NOMO-1 (cell line): Measurements from ENCODE around the gene SUFU.
A peak's percentile ranks its signal among the peaks of the same experiment; 100 is the strongest.

ENCODE experiments used
- DNase-seq, 2 experiments: peaks; one replicate each; lab custom pipeline; 2025; ENCODE audit not compliant: unreplicated experiment in 2 of 2; lab: John Stamatoyannopoulos, UW

The SUFU gene

DNA sequence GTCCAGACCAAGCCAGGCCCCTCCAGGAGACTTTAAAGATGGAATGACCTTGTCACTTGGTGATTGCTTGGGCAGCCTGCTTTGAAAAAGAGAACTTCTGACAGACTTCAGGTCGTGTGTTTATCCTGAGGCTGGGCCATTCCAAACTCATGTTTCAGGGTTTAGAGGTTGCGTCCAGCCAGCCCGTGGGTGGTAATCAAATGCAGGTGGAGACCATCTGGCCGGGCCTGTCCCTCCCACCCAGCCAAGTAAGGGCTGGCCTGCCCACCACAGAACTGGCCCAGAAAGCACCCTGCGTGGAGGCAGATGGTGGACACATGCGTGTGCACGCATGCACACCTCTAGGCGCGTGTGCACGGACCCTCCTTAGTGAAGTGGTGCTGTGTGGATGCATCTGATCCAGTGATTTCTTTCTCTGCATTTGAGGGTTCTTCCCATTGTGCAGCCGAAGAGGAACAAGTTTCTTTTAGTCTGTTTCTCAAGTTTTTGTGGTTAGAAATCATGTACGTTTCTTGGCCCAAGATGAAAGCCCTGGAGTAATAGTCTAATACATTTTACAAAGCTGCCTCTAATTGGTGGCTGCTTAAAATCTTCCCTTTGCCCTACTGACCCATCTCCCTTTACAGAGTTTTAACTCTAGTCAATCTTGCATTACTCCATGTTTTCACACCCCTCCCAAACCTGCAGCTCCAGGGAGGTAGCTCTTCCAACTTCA, 43.0 kb downstream of the SUFU start:
- DNase-seq = peak; percentile 54 to 73

DNA sequence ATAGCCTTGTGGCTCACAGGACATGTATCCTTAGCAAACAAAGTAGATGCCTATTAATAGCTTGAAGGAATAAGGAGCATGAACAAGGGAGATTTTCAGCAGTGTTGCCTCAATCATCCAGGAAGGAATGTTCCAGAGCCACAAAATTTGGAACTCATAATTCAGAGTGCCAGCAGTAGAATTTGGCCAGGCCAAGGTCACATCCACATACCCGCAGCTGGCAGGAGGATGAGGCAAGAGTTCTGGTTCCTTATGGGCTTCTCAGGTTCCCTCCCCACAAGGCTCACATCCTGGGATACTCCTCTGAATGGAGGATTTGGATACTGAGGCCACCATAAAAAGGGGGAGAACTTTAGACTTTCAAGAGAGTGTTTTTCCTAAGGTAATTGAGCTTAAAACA, 45.8 kb downstream of the SUFU start:
- no peak for DNase-seq

DNA sequence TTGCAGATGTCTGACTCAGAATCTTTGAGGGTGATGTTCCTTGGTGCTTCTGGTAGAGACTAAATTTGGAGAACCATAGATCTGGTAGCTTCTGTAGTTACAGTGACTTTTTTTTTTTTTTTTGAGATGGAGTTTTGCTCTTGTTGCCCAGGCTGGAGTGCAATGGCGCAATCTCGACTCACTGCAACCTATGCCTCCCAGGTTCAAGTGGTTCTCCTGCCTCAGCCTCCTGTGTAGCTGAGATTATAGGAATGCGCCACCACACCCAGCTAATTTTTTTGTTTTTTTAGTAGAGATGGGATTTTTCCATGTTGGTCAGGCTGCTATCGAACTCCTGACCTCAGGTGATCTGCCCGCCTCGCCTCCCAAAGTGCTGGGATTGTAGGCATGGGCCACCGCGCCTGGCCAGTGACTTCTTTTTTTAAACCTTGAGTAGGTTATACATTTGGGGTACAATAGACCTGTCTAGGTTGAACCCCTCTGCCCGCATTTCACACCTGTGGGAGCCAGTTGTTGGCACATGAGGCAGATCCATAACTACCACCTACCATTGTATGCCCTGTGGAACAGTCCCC, 47.0 kb downstream of the SUFU start:
- DNase-seq = no peak

DNA sequence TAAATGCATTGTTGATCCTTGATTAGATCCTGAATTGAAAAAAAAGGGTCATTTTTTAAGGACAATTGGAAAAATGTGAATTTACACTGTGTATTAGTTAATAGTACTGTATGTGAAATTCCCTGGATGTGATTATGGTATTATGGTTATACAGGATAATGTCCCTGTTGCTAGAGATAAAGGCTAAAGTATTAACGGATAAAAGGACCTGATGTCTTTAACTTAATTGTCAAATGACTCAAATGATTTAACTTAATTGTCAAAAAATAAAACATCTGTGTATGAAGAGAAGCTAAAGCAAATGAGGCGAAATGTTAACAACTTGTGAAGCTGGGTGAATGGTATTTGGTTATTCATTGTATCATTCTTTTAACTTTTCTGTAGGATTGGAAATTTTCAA, 48.8 kb downstream of the SUFU start:
- DNase-seq = no peak

DNA sequence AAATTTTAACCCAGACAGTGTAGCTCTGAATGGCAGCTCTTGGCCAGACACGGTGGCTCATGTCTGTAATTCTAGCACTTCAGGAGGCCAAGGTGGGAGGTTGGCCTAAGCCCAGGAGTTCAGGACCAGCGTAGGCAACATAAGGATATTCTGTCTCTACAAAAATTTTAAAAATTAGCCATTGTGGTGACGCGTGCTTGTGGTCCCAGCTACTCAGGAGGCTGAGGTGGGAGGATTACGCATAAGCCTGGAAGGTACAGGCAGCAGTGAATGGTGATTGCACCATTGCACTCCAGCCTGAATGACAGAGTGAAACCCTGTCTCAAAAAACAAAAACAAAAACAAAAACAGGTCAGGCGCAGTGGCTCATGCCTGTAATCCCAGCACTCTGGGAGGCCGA, 50.0 kb downstream of the SUFU start:
- DNase-seq = no peak

DNA sequence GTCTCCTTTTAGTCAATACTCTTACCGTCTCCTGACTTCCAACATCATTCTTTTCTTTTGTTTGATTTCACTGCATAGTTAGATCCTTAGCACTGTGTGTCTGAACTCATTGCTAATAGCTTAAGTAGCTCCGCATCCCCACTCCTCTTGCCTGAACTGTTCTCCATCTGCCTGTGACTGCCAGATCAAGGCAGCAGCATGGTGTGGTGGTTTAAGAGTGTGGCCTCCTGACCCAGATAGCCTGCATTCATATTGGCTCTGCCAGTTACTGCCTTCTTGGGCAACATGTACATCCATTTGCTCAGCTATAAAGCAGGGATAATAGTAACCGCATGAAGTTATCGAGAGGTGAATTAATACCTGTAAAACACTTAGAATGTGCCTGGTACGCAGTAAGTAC, 50.8 kb downstream of the SUFU start:
- no peak for DNase-seq

DNA sequence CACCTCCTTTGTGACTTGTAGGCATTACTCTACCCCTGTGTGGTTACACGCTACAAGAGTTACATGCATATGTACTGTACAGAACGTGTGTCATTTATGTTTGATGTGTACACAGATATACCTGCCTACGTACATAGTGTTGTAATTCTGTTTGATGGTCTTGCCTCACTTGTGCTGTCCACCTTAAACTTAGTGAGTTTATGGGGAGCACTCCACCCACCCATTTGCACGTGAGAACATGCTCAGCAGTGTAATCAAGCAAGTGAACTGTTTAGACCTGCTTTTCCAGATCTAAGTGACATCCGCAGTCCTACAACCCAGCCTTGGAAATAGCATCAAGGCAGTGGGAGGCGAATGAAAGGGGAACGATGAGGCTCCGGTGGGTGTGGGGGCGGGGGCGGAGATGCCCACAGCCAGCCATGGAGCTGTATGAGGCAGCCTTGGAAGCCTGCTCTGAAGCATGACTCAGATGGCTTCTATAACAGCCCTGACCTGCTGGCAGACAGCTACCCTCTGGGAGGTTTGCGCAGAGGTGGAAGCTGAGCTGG, 52.1 kb downstream of the SUFU start:
- no peak for DNase-seq

DNA sequence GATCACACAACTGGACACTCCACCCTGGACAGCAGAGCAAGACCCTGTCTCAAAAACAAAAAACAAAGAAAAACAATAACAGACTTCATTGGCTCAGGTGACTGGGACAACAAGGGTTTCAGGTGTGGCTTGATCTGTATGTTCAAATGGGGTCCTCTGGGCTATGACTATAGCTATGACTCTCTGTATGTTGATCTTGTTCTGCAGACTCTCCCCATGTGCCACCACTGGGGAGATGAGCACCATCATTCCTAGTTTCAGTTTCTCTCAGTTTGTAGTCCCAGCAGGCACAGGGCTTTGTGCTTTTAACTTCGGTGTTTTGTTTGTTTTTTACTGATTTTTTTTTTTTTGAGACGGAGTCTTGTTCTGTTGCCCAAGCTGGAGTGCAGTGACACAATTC, 53.8 kb downstream of the SUFU start:
- DNase-seq = no peak

DNA sequence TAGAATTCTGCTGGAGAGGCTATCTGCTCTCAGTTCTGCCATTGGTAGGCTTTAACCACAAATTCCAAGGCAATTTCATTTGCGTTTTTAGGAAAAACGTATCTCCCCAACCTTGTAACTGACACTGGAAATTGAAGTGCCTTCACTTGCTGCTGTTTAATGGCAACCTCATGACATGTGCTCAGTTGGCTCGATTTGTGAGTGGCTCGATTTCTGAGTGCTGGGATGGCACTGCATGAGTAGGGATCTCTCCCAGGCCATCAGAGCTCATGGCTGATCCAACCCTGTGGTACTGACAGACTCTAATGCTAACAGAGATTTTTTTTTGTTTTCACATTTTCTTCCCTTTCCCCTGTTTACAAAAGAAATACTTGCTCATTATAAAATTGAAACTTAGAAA, 56.0 kb downstream of the SUFU start:
- DNase-seq = no peak

DNA sequence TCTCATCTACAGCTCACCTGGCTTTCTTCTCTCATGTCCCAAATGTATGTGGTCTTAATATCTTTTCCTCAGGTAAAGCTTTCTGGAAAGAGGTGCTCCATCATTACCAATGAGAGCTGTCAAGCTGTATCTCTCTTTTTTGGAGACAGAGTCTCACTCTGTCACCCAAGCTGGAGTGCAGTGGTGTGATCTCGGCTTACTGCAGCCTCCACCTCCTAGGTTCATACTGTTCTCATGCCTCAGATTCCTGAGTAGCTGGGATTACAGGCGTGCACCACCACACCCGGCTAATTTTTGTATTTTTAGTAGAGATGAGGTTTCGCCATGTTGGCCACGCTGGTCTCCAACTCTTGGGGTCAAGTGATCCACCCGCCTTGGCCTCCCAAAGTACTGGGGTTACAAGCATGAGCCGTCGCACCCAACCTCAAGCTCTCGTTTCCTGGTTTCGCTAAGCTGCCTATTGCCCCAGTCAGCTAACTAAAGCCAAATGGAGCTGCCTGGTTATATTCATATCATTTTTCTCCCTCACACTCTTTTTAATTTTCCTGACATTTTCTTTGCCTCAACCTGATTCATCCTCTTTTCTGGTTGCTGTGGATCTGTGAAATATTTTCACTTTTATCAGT, 60.5 kb downstream of the SUFU start:
- no peak for DNase-seq

DNA sequence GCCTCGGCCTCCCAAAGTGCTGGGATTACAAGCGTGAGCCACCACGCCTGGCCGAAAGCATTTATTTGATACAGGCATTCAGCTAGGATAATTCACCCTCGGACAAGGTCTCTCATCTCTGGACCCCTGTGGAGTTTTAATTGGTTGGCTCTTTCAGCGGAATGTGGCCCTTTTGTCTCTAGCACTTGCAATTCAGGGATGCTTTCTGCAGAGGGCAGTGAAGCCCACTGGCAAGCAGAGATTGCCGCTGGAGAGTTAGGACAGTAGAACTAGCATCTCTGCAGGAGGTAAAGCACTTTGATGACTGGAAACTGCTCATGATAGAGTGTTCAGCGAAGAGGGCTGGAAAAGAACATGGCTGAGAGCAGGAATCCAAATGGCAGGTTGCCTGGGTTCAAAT, 62.0 kb downstream of the SUFU start:
- no peak for DNase-seq

DNA sequence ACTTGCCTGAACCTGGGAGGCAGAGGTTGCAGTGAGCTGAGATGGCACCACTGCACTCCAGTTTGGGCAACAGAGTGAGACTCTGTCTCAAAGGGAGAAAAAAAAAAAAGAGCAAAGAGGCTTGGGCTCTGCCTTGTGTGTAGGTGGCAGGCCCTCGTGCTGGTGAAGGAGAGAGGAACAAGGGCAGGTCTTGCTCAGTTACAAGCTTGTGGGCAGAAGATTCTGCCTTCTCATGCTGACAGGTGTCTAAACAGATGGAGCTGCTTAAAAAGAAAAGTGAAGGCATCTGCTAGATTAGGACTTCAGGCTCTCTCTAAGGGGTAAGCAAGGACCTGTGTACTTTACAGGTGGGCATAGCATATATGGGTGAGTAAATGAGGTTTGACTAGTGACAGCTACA, 75.0 kb downstream of the SUFU start:
- DNase-seq = no peak

DNA sequence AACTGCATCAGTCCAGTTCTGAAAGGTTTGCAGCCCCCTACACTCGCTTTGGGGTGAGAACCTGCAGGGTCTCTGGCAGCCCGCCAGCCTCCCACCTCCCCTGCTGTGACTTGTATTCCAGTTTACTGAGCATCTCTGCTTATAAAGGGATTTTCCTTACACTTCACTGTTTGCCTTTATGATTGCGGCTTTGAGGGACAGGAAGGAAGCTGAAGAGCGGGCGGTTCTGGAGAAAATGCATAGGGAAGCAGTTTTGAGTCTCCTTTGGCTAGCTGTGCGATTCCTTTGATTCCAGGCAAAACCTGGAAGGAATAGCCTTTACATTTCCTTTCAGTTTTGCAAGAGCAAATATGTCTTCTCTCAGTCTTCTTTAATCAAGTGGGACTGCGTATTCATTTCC, 75.6 kb downstream of the SUFU start:
- DNase-seq = no peak

DNA sequence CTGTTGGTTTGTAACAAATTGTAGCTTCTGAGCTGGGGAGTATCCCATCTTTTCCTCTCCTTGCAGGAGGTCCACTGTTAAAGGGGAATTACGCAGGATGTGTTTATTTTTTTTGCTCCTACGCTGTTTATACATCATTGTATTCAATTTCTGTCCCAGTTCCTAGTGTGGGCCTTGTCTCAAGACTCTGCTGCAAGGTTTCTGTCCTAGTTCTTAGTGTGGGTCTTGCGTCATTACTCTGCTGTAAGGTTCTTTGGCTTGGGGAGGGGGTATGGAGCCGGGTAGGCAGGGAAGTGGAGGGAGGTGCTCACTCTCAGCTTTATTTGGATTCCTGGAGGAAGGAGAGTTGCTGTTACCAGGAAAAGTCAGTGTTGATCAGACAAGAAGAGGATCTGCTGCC, 76.5 kb downstream of the SUFU start:
- DNase-seq = no peak

DNA sequence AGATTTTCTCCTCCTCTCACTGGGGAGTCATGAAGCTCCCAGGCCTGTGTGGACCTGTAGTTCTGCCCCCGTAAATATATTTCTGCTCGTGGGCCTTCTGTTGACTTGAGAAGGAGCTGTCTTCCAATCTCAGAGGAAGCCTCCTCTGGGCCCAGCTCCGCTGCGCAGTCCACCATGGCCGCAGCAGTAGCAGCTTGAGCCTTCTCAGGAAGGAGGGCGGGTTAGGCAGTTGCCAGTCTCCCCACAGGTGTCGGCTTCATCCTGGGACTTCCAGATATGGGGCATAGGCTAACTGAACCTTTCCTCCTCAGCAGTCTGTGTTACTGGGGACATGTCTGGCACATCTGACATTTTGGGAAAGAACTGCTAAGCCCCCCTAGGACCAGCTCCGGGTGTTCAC, 77.6 kb downstream of the SUFU start:
- no peak for DNase-seq

DNA sequence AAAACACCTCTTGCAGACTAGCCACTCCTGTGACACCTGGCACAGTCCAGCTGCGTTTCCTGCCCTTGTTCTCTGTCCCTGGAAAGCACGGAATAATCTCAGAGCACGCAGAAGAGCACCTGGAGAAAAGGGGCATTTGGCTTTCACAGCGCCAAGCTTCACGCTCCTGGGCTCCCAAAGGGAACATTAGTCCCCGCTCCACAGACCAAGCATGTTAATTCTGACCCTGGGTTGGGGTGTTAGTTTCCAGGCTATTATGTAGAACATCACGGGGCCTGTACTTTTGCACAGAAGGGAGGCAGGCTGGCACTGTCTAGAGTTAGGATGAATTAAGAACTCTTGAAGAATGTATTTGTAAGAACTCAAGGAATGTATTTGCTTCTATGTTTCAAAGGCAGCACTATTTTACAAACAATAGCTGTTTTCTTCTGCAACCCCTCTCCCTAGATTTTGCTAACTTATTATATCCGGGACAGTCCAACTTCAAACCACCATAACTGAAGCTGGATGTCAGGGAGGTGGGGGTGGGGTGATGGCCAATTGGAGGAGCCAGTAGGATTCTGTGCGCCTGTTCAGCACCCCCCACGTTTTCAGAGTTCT, 78.3 kb downstream of the SUFU start:
- DNase-seq = no peak

DNA sequence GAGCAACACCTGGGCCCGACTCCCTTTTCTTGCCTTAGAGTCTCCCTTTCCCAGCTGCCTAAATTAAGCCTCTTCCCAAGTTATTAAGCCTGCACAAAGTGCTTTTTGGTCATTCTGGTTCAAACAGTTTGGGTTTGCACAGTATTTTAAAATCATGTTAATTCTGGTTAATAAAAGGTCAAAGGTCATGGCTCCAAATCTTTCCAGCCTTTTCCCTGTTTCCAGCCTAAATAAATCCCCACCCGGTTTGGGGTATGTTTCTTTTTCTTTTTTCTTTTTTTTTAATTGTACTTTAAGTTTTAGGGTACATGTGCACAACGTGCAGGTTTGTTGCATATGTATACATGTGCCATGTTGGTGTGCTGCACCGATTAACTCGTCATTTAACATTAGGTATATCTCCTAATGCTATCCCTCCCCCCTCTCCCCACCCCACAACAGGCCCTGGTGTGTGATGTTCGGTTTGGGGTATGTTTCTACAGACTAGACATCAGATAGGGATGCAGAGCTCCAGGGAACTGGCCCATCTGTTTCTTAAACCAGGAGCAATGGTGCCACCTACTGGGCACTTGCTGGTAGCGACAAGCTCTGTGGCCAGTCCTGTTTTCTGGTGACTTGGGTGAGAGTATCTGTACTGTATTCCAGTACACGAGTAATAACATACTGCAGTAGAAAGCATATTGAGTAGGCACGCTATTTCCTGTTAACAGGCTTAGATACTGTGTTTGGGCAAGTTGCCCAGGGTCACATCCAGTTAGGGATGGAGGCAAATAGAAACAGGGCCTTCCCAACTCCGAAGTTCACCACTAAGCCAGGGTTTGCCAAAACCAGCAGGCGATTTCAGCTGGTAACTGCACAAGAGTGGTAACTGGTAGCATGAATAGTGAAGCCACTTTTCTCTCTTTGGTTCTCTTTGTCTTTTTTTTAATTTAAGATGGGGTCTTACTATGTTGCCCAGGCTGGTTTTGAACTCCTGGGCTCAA, 80.0 kb downstream of the SUFU start:
- DNase-seq = peak; percentile 68 to 83

DNA sequence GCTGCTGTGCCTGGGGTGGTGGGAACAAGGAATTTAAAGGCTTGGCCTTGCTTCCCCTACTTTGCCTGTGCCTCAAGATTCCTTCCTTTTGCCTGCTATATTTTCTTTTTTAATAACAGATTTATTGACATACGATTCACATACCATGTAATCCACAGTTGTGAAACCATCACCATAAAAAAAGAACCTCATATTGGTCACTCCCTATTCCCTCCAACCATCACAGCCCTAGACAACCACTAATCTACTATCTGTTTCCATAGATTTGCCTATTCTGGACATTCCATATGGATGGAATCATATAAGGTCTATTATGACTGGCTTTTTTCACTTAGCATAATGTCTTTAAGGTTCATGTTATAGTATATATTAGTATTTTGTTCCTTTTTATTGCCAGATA, 81.3 kb downstream of the SUFU start:
- DNase-seq = no peak

DNA sequence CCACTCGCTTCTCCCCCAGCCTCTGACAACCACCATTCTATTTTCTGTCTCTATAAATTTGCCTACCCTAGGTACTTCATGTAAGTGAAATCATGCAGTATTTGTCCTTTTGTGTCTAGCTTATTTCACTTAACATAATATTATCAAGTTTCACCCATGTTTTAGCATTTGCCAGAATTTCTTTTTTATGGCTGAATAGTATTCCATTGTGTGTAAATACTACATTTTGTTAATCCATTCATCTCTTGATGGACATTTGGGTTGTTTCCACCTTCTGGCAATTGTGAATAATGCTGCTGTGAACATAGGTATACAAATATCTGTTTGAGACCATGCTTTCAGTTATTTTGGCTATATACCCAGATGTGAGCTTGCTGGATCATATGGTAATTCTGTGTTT, 83.1 kb downstream of the SUFU start:
- DNase-seq = no peak

DNA sequence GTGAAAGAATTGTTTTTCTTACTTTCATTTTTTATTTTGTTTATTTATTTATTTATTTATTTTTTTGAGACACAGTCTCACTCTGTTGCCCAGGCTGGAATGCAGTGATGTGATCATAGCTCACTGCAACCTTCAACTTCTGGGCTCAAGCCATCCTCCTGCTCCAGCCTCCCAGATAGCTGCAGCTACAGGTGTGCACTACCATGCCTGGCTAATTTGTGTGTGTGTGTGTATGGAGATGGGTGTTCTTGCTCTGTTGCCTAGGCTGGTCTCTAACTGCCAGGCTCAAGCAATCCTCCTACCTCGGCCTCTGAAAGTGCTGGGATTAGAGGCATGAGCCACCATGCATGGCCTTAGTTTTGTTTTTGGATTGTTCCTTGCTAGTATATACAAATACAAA, 85.1 kb downstream of the SUFU start:
- DNase-seq = no peak
